ENCODE measurements around the gene CPLANE2.

GRCh38 chr1:16253332-16253922 is 16.4 kb upstream of the CPLANE2 start:
- TF ChIP-seq CTCF (IDR thresholded peaks at IDR 0.05) = no peak
- no peak for TF ChIP-seq POLR2A (IDR thresholded peaks at IDR 0.05)
- no peak for TF ChIP-seq EP300 (IDR thresholded peaks at IDR 0.05)

All from suprapubic skin (tissue), 3 donors.